Astrocyte of the cerebellum (primary cell): Measurements from ENCODE around the gene SLCO3A1.

Experiments
- DNase-seq: peaks from one replicate; pipeline ENCODE4 v3.0.0-alpha.2; 2011; ENCODE audit warnings: low read depth
- H3K4me3 ChIP-seq: 2 replicates; pipeline ENCODE4 v1.5.1; 2011; ENCODE audit warnings: mild to moderate bottlenecking, low read depth, low read length, moderate library complexity
- in situ Hi-C: cut with HindIII; loops from 2 replicates; pipeline ENCODE4 v1.10.0; 2017; ENCODE audit warnings: low sequenced_read_pairs
- TF ChIP-seq, protein P1 (sequence below): IDR thresholded peaks from 2 replicates; pipeline ENCODE4 v1.5.1; 2012; ENCODE audit warnings: low read length, low read depth, moderate library complexity, mild to moderate bottlenecking; ENCODE audit errors: missing control alignments

Gene SLCO3A1

DNA sequence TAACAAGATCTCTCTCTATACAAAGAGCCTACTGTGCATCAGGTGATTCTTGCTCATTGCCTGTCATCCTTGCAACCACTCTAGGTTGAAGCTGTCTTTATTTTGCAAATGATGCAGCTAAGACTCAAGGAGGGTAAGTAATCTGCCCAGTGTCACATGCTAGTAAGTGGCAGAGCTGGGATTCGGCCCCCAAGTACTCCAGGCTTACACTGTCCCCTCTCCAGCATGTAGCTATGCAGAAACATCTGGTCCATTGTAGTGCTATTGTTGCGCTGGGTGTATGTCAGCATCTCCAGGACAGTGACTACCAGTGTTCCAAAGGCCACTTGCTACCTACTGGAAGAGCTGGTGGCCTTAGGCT, 248.9 kb downstream of the SLCO3A1 start:
- H3K4me3 ChIP-seq: no peak overlapping the region
- TF ChIP-seq, protein P1, sequence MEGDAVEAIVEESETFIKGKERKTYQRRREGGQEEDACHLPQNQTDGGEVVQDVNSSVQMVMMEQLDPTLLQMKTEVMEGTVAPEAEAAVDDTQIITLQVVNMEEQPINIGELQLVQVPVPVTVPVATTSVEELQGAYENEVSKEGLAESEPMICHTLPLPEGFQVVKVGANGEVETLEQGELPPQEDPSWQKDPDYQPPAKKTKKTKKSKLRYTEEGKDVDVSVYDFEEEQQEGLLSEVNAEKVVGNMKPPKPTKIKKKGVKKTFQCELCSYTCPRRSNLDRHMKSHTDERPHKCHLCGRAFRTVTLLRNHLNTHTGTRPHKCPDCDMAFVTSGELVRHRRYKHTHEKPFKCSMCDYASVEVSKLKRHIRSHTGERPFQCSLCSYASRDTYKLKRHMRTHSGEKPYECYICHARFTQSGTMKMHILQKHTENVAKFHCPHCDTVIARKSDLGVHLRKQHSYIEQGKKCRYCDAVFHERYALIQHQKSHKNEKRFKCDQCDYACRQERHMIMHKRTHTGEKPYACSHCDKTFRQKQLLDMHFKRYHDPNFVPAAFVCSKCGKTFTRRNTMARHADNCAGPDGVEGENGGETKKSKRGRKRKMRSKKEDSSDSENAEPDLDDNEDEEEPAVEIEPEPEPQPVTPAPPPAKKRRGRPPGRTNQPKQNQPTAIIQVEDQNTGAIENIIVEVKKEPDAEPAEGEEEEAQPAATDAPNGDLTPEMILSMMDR: no peak
- in situ Hi-C loops: no loop called here
- DNase-seq: no peak

DNA sequence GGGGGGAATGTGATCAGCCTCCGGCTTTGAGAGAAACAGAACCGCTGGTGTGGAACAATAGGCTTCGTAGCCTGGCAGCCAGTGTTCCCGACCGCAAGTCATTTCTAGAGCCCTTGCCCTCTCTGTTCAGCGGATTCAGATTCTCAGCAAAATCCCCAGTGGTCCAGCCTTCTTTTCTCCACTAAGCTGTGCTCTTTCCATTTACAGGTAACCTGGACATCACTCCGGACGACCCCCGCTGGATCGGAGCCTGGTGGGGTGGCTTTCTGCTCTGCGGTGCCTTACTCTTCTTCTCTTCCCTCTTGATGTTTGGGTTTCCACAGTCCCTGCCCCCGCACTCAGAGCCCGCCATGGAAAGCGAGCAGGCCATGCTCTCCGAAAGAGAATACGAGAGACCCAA, 250.6 kb downstream of the SLCO3A1 start:
- TF ChIP-seq, protein P1: no peak
- in situ Hi-C loops: no loop called here
- no peak overlapping the region for H3K4me3 ChIP-seq
- no peak for DNase-seq

- DNase-seq: no peak
- in situ Hi-C loops: no loop called here
- TF ChIP-seq, protein P1: no peak
- no peak overlapping the region for H3K4me3 ChIP-seq
These were observed 252.1 kb downstream of the SLCO3A1 start for GRCh38 chr15:92105611-92106010.

DNA sequence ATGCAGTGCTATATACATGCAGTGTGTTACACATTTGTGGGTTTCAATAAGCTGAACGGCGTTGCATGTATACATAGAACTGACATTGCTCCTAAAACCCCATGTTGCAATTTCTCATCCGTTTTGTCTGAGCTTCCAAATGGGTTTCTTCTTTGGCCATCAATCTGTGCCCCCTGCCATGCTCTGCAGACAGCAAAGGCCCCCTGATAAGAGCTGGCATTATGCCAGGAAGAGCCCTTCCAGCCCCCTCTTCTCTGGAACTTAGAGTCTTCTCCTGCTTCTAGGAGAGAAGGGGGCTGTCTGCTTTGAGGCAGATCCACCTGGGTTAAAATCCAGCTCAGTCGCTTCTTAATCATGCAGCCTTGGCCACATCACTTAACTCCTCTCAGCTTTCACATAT, 254.0 kb downstream of the SLCO3A1 start:
- in situ Hi-C loops: no loop called here
- DNase-seq: no peak
- TF ChIP-seq, protein P1: no peak
- H3K4me3 ChIP-seq: no peak overlapping the region

DNA sequence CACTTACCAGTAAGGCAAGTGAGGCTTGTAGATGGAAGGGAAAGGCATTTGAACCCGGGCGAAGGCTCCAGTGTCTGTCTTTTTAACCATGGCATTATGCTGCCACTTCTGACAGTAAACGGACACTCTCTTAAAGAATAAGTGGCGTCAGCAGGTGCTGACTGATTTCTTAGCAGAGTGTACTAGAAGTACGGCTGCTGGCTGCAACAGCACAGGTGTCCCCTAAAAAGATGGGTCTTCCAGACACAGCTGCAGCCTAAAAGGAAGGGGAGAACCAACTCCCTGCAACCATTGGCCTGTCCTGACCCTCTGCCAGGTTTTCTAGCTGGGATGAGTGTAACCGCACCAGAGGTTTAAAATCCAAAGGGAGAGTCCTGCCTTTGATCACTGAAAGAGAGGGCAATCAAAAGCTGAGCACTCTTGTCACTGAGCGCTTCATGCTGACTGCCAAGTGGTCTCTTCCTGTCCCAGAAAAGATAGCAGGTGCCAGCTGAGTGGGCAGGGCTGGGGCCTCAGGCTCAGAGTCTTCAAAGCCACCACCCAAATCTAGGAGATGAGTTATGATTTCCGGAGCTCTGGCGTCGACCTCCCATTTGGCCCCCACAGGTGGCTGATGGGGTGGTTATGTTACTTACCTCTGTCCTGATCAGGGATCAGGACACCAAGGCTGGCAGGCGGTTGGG, 255.8 kb downstream of the SLCO3A1 start:
- DNase-seq: no peak
- TF ChIP-seq, protein P1: no peak
- no peak overlapping the region for H3K4me3 ChIP-seq
- in situ Hi-C loops: no loop called here

GRCh38 chr15:92111291-92111690, 257.8 kb downstream of the SLCO3A1 start:
- H3K4me3 ChIP-seq: no peak overlapping the region
- DNase-seq: no peak
- in situ Hi-C loops: no loop called here
- TF ChIP-seq, protein P1: no peak
